Right lung (tissue), 10 donors: ENCODE measurements around the gene ITGB1BP1. TPM values are rescaled to one million over a fixed set of nuclear protein-coding genes. Genes with fewer than 3 reads are reported as not detected.

ENCODE experiments used
- DNase-seq, 2 donors: peaks; one replicate each; pipeline ENCODE4 v3.0.0-alpha.2; 2013
- long read RNA-seq, 8 donors: transcript quantifications; one replicate each; lab custom pipeline, GENCODE V29; 2026
- polyA plus RNA-seq, 5 donors: library from polyadenylated mRNA; unstranded; fragments of 120-200 nt; gene quantifications; one replicate each; pipeline versions ENCODE4 v1.2.1 to v1.2.3, GENCODE V29; 2013; ENCODE audit warnings: inconsistent platforms in 1 of 5, low replicate concordance in 1 of 5; ENCODE audit not compliant: insufficient read length in 5 of 5, insufficient read depth in 1 of 5

Gene ITGB1BP1, protein sequence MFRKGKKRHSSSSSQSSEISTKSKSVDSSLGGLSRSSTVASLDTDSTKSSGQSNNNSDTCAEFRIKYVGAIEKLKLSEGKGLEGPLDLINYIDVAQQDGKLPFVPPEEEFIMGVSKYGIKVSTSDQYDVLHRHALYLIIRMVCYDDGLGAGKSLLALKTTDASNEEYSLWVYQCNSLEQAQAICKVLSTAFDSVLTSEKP
- 100 to 1,000 TPM in 1 of 5 donors, 10 to 100 TPM in 4; 72.3 to 102 (median 82.1) TPM for polyA plus RNA-seq
- long read RNA-seq, donor 1, full-length matches to known transcripts, result 27 of 37 reads
- long read RNA-seq, donor 1, partial matches to known transcripts, result 5 of 37 reads
- long read RNA-seq, donor 1, other reads (novel, unspliced or antisense), result 5 of 37 reads
- long read RNA-seq, donor 2, full-length matches to known transcripts, result 19 of 39 reads
- long read RNA-seq, donor 2, partial matches to known transcripts, result 9 of 39 reads
- long read RNA-seq, donor 2, other reads (novel, unspliced or antisense), result 11 of 39 reads
- long read RNA-seq, donor 3, transcript ITGB1BP1-202 (7 exons, 1,963 nt), result major isoform, 8 of 46 reads
- long read RNA-seq, donor 3, partial matches to known transcripts, result 31 of 46 reads
- long read RNA-seq, donor 3, other reads (novel, unspliced or antisense), result 0 of 46 reads
- long read RNA-seq, donor 4, full-length matches to known transcripts, result 10 of 16 reads
- long read RNA-seq, donor 4, partial matches to known transcripts, result 6 of 16 reads
- long read RNA-seq, donor 4, other reads (novel, unspliced or antisense), result 0 of 16 reads
- long read RNA-seq, donor 5, full-length matches to known transcripts, result 27 of 46 reads
- long read RNA-seq, donor 5, partial matches to known transcripts, result 14 of 46 reads
- long read RNA-seq, donor 5, other reads (novel, unspliced or antisense), result 5 of 46 reads
- long read RNA-seq, donor 6, transcript ITGB1BP1-202 (7 exons, 1,963 nt), result major isoform, 24 of 49 reads
- long read RNA-seq, donor 6, partial matches to known transcripts, result 15 of 49 reads
- long read RNA-seq, donor 6, other reads (novel, unspliced or antisense), result 5 of 49 reads
- long read RNA-seq, donor 7, transcript ITGB1BP1-202 (7 exons, 1,963 nt), result major isoform, 12 of 12 reads
- long read RNA-seq, donor 7, partial matches to known transcripts, result 0 of 12 reads
- long read RNA-seq, donor 7, other reads (novel, unspliced or antisense), result 0 of 12 reads
- long read RNA-seq, donor 8, partial matches to known transcripts, result 0 of 2 reads
- long read RNA-seq, donor 8, other reads (novel, unspliced or antisense), result 0 of 2 reads

- peak; percentile 98 to 99 for DNase-seq
Observed at GRCh38 chr2:9423100-9423921, at the start of gene ITGB1BP1, which contains the start of gene CPSF3. Gene ITGB1BP1 (minus strand): TSS chr2:9423528. CDS start chr2:9418697, 4,831 bp downstream. Gene CPSF3 (plus strand): TSS chr2:9423654. CDS start chr2:9423774, 120 bp downstream.

GRCh38 chr2:9472511-9472910 lies 49.2 kb upstream of the ITGB1BP1 start:
- no peak for DNase-seq

DNA sequence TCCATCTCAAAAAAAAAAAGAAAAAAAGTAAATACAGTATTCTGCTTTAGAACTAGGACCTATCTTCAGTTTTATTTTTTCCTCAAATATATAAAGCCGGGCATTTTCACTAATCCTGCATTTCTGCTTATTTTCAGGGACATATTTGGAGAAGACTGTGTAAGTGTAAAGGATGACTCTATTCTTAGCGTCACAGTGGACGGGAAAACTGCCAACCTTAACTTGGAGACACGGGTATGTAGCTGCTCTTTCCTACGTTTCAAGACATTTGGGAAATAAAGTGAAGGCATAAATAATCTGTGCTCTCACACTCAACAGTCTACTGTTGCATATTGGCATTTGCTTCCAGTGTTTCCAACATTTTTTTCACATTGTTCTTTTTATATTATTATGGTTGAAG lies 47.9 kb upstream of the ITGB1BP1 start:
- no peak for DNase-seq

DNA sequence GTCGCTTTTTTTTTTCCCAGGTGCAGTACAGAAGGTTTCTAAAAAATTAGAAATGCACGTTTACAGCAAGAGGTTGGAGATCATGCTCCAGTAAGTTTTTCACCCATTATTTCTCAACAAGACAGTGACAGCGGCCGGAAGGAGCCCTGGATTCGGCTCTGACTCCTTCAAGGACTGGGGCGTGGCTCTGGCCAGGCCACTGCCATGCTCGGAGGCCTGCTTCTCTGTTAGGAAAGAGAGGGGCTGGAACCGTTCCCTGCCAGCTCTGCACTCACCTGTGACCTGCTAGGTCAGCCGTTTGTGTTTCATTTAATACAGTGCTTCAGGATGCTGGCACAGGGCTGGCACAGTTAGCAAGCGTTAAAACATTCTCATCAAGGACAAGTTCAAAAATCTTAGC lies 44.4 kb upstream of the ITGB1BP1 start:
- DNase-seq, result no peak

GRCh38 chr2:9466147-9466683 lies 42.9 kb upstream of the ITGB1BP1 start:
- no peak for DNase-seq

- DNase-seq, result no peak
Observed at GRCh38 chr2:9465170-9465569, 41.8 kb upstream of the ITGB1BP1 start.

- DNase-seq, result no peak
Observed at GRCh38 chr2:9463698-9464034, 40.3 kb upstream of the ITGB1BP1 start.

- DNase-seq, result no peak
Observed at GRCh38 chr2:9462886-9463697, 39.8 kb upstream of the ITGB1BP1 start.

DNA sequence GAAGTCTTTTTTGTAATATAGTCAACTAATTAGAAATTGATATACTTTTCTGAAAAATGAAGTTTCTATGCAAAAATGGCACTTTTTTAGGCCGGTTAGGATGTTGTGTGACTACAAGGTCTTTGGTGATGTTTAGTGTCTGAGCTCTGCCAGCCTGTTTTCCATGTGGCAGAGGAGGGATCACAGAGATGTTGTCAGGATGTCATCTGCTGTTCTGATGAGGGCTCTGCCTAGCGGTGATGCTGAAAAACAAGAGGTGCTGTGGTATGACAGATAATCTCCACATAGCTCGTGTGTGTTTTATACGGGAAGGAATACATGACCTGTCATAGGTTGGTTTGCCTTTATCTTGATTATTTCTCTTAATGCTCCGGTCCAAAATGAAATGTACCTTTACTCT lies 39.0 kb upstream of the ITGB1BP1 start:
- no peak for DNase-seq

DNA sequence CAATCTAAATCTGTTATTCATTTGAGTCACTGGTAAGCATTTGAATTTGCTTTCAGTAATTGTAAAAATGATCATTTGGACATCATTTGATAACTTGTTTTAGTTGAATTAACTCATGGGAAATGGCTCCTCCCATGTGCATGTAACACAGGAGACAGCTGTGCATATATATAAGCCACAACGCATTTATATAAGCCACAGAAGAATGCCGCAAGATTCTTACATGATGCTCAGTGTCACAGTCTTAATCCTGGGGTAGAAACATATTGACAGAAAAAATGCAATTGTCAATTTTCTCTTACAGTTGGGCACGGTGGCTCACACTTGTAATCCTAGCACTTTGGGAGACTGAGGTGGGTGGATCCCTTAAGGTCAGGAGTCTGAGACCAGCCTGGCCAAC lies 37.8 kb upstream of the ITGB1BP1 start:
- DNase-seq, result no peak

DNA sequence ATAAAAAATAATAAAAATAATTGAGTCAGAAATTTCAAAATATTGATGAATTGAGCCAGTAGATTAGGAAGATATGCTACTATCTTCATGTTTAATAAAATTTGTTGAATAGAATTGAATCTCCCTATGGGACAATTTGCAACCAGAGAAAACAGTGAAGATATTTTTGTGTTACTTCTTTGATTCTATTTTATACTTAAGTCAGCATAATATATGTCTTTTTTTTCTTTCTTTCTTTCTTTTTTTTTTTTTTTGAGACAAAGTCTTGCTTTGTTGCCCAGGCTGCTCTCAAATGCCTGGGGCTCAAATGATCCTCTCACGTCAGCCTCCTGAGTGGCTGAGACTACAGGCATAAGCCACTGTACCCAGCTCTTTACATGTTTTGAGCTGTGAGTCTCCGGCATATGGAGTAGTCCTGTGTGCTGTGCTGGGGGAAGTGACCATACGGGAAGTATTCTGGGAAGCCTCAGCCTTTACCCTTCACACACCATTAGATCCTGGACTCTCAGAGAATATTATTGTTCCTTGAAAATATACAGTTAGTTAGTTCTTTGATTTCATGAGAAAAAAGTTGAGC lies 37.2 kb upstream of the ITGB1BP1 start:
- DNase-seq, result no peak

DNA sequence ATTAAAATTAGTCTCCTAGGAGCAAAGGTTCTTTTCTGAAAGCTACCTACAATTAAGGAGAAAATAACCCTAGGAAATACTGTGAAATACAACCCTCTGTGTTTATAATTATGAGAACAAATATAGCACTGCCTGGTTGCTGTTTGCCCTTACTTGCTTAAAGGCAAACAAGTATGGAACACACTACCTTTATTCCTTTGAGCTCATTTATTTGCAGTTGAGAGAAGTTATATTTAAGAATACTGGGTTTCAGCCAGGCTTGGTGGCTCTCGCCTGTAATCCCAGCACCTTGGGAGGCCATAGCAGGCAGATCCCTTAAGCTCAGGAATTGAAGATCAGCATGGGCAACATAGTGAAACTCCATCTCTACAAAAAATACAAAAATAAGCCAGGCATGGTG lies 27.9 kb upstream of the ITGB1BP1 start:
- no peak for DNase-seq

DNA sequence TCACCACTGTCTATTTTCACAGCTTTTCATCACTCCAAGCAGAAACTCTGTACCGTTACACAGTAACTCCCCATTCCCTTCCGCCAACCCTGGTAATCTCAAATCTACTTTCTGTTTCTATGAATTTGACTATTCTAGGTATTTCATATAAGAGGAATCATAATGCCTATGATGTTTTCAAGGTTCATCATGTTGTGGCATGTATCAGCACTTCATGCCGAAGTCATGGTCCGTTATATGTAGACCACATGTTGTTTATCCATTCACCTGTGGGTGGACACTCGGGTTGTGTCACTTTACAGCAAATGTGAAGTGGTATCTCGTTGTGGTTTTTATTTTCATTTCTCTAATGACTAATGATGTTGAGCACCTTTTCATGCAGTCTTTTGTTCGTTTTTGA lies 21.8 kb upstream of the ITGB1BP1 start:
- no peak for DNase-seq

DNA sequence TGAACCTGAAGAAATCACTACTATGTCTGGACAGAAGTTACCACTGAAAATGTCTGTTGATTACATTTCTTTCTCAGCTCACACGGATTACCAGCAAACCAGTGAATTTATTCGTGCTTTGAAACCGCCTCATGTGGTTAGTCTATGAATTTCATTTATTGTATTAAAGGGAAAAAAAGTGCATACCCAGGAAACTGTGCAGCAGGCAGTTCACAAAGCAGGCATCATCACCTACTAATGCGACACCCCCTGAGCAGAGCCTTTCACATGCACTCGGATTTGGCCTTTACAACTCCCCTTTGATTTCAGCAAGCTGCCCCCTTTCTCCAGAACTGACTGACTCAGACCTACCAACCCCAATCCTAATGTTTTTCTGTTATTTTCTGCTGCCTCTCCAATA lies 20.2 kb upstream of the ITGB1BP1 start:
- no peak for DNase-seq

DNA sequence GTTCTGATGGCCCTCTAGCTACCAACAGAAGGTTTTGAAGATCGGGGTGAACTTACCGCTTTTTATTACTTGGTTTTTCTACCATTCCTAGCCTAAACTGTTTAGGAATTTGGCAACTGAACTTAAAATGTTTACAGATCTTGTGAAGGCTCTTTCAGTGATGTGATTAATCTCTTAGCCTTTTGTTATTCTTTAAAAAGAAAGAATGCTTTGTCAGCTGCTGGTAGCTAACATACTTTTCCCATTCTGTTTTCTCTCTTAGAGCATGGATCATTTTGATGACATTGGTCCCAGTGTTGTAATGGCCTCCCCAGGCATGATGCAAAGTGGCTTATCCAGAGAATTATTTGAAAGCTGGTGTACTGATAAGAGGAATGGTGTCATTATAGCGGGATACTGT lies 18.2 kb upstream of the ITGB1BP1 start:
- DNase-seq, result no peak

GRCh38 chr2:9440058-9440727 lies 16.9 kb upstream of the ITGB1BP1 start:
- DNase-seq, result no peak

- no peak for DNase-seq
Observed at GRCh38 chr2:9439536-9439935, 16.2 kb upstream of the ITGB1BP1 start.

GRCh38 chr2:9434489-9434888 lies 11.2 kb upstream of the ITGB1BP1 start:
- no peak for DNase-seq
